22Rv1 (cell line): ENCODE data around the gene ZBTB21.

Source experiments
- H3K27ac ChIP-seq: fragments of 450-650 bp; 2 replicates; pipeline ENCODE4 v1.5.1; 2017
- ZFX ChIP-seq: fragments of 450-650 bp; IDR thresholded peaks from 2 replicates; pipeline ENCODE4 v1.6.1; 2017; ENCODE audit warnings: antibody characterized with exemption, borderline replicate concordance
- TF ChIP-seq, protein P1 (sequence below): fragments of 450-650 bp; IDR thresholded peaks from 2 replicates; pipeline ENCODE4 v1.5.1; 2017; ENCODE audit warnings: mild to moderate bottlenecking

ZBTB21 gene

DNA sequence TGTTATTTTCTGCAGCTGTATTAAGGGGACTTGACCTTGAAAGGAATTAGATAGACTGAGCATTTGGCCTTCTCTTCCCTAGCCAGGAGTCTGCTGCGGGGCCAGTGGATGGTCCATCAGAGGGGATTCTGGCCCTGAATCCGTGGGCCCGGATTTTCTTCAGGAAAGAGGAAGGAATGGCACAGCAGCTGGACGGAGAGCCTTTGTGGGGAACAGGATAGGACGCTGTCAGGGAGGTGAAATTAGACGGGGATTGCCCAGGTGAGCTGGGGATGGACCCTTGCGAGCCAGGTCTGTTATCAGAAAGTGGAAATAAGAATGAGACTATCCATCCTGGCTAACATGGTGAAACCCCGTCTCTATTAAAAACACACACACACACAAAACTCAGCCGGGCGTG lies 54.6 kb downstream of the ZBTB21 start:
- TF ChIP-seq ZFX: no peak
- TF ChIP-seq, protein P1, sequence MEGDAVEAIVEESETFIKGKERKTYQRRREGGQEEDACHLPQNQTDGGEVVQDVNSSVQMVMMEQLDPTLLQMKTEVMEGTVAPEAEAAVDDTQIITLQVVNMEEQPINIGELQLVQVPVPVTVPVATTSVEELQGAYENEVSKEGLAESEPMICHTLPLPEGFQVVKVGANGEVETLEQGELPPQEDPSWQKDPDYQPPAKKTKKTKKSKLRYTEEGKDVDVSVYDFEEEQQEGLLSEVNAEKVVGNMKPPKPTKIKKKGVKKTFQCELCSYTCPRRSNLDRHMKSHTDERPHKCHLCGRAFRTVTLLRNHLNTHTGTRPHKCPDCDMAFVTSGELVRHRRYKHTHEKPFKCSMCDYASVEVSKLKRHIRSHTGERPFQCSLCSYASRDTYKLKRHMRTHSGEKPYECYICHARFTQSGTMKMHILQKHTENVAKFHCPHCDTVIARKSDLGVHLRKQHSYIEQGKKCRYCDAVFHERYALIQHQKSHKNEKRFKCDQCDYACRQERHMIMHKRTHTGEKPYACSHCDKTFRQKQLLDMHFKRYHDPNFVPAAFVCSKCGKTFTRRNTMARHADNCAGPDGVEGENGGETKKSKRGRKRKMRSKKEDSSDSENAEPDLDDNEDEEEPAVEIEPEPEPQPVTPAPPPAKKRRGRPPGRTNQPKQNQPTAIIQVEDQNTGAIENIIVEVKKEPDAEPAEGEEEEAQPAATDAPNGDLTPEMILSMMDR: no peak
- H3K27ac ChIP-seq: no peak overlapping the region

DNA sequence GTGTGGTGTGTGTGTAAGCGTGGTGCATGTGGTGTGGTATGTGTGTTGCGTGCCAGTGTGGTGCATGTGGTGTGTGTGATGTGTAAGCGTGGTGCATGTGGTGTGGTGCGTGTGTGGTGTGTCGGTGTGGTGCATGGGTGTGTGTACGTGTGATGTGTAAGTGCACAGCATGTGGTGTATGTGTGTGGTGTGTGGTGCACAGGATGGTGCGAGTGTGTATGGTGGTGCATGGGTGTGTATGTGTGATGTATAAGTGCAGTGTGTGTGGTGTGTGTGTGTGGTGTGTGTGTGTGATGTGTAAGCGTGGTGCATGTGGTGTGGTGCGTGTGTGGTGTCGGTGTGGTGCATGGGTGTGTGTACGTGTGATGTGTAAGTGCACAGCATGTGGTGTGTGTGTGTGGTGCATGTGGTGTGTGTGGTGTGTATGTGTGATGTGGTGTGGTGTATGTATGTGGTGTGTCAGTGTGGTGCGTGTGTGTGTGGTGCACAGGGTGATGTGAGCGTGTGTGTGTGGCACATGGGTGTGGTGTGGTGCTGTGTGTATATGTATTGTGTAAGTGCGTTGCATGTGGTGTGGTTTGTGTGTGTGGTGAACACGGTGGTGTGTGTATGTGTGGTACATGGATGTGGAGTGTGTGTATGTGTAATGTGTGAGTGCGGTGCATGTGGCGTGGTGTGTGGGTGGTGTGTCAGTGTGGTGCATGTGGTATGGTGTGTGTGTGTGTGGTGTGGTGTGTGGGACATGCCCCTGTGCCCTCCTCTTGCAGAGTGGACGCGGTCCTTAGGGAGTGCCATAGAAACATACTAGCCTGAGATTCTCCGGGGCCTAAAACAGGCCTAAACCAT lies 55.3 kb downstream of the ZBTB21 start:
- TF ChIP-seq, protein P1: no peak
- no peak for TF ChIP-seq ZFX
- H3K27ac ChIP-seq: no peak overlapping the region

DNA sequence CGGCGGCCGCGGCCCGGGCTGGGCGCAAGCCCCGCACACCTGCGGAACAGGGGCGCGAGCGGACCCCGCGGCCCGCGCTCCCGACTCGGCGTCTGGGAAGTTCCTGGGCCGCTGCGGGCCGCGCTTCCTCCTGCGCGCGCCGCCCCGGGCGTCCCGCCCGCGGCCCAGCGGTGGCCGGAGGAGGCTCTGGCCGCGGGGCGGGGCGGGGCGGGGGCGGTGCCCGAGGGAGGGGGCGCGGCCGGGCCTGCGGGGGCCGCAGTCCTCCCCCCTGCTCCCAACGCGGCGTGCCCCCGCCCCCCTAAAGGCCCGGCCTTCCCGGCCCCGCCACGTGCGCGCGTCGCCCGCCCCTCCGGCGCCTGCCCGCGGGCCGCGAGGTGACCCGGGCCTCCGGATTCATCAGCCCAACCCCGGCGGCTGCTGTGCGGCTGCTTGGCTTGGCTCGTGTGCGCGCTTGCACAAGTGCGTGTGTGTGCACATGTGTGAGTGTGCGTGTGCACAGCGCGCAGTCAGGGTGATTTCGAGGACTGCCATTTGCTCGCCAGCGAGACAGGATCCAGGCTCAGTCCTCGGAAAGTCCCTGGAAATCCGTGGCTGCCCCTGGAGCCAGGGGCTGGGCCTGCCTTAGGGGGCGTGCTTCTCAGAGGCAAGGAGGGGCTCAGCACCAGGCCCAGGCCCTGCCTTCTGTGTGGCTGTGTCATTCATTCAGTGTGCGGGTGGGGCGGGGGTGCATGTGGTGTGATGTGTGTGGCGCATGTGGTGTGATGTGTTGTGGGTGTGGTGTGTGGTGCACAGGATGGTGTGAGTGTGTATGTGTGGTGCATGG lies 56.1 kb downstream of the ZBTB21 start, which contains the start of gene C2CD2:
Gene C2CD2, minus strand, starts transcription at position 188 of the 823 bp plus-strand sequence. CDS start 370 bp downstream, outside the sequence.
- no peak for TF ChIP-seq ZFX
- TF ChIP-seq, protein P1: no peak
- no peak within 1 kb of the TSS for H3K27ac ChIP-seq

DNA sequence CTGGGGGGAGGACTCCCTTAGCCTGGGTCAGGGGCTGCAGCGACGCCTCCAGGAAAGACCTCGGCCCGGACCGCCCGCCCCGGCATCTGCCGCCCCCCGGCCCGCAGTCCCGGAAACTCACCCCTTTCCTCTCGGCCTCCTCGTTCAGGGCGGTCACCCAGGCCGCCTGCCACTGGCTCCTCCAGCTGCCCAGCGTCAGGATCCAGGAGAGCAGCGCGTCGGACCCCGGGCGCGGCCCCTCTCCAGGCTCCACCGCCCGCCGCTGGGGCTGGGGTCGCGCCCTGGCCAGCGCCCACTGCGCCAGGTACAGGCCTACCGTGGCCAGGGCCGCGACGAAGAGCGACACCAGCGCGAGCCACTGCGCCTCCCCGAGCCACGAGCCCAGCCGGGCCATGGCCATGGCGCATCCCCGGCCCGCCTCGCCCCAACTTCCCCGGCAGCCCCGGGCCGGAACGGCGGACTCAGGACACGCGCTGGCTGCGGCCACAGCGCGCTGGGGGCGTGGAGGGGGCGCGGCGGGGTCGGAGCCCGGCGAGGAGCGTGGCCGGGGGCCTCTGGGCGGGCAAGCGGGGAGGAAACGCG lies 56.8 kb downstream of the ZBTB21 start:
- TF ChIP-seq, protein P1: no peak
- TF ChIP-seq ZFX: no peak
- no peak overlapping the region for H3K27ac ChIP-seq

DNA sequence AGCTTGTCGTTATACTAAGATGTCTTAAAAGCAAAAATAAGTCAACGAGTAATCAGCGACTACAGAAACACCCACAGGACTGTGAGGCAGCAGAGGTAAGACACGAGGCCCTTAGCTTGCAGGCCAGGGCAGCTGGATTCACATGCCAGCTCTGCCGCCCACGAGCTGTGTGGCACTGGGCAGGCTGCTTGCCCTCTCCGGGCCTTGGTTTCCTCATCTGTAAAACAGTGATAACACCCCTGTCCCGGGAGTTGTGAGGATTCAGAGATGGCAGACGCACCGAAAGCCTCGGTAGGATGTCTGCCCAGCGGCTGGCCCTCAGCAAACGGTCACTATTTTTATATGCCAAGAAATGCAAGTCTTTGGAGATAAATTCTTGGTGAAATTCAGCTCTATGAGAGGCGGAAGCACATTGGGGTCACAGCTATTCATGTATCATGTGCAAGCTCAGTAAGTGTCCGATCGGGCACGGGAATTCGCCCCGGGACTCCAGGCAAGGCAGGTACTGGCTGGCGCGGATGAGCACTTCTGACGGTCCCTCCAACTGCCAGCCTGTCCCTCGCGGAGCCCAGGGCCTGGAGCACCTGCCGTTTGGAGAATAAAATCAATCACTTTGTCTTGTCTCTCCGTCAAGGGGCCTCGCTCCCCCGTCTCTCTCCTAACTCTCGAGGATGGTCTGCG lies 57.5 kb downstream of the ZBTB21 start:
- no peak for TF ChIP-seq ZFX
- TF ChIP-seq, protein P1: no peak
- no peak overlapping the region for H3K27ac ChIP-seq

DNA sequence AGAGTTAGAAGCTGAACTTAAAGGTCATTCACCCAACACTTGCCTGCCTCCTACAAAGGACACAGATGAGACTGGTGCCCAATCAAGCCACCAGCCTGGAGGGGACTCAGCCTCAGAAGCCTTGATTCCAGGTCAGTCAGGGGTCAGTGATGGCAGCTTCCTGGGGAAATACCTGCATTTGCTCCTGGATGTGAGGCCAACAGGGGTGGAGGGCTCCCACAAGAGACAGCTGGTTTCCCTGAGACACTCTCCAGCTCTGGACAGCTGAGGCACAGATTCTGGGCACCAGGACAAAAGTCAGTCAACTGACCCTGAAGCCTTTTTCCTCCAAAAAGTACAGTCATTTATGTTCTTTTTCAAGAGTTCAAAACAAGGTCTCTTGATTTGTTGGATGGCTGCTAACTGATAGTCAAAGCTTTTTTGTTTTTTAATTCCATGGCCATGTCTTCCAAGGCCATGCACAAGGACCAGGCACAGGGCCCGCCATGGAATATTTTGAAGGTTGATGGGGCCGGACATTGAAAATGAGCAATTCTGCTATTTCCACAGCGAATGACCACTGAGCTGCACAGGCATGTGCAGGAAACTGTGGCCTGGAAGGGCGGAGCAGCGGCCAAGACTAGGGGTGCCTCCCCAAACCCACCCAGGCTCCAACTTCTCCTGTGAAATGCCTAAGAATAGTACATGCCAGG lies 58.1 kb downstream of the ZBTB21 start:
- no peak overlapping the region for H3K27ac ChIP-seq
- no peak for TF ChIP-seq ZFX
- TF ChIP-seq, protein P1: no peak
